GM12891 (cell line): ENCODE data around the gene NUB1.

ENCODE experiments used
- DNase-seq: peaks from one replicate; pipeline ENCODE4 v3.0.0; 2011; ENCODE audit warnings: low spot score; ENCODE audit not compliant: insufficient read length
- FAIRE-seq: peaks from 2 replicates; lab custom pipeline; 2011; peaks lifted over from hg19 to GRCh38; lab: Jason Lieb, UNC
- PAX5 ChIP-seq: IDR thresholded peaks from 2 replicates; pipeline ENCODE4 v1.6.1; 2011; ENCODE audit warnings: low read length, moderate library complexity, mild to moderate bottlenecking; ENCODE audit not compliant: insufficient read depth, severe bottlenecking
- POLR2A ChIP-seq: IDR thresholded peaks from 2 replicates; pipeline ENCODE4 v1.6.1; 2011; ENCODE audit warnings: low read depth, low read length, control low read depth
- POLR2AphosphoS5 ChIP-seq: IDR thresholded peaks from 2 replicates; pipeline ENCODE4 v1.6.1; 2011; ENCODE audit warnings: low read depth, low read length, control low read depth
- POU2F2 ChIP-seq: IDR thresholded peaks from 2 replicates; pipeline ENCODE4 v1.6.1; 2011; ENCODE audit warnings: low read depth, mild to moderate bottlenecking, control low read depth, low read length, moderate library complexity
- SPI1 ChIP-seq: IDR thresholded peaks from 2 replicates; pipeline ENCODE4 v1.6.1; 2011; ENCODE audit warnings: low read depth, low read length, control low read depth
- TAF1 ChIP-seq: IDR thresholded peaks from 2 replicates; pipeline ENCODE4 v1.6.1; 2011; ENCODE audit warnings: low read depth, low read length, control low read depth

The NUB1 gene

DNA sequence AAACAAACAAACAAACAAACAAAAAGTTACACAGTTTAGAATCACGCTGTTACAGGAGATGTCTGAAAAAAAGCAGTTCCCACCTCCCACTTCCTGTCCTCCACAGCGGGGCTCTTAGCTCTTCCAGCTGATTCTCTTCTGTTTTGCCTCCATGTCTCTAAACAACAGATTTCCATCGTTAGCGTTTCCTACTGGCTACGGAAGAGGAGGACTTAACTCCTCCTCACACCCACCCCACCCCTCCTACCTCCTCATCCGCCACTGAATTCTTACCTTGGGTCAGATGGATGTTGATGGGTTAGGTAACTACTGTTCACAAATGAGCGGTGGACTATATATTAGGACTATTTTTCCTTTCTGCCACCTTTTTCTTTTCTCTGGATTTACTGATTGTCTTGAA lies 36.8 kb upstream of the NUB1 start:
- no peak for DNase-seq
- TF ChIP-seq SPI1 (no peak), PAX5 (no peak), POU2F2 (no peak), TAF1 (no peak), POLR2A (no peak), POLR2AphosphoS5 (no peak)
- no peak for FAIRE-seq

DNA sequence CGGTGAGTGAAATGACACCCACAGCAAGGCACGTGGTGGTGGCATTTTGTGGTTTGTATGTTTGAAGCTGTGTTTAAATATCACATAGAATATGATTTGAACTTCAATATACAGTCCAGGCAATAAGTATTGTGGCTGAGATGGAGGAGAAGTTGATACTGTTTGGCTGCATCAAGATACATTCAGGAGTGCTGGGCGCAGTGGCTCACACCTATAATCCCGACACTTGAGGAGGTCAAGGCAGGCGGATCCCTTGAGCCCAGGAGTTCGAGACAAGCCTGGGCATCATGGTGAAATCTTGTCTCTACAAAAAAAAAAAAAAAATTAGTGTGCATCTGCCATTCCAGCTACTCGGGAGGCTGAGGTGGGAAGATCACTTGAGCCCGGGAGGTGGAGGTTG lies 35.2 kb upstream of the NUB1 start:
- no peak for TF ChIP-seq POLR2AphosphoS5
- no peak for TF ChIP-seq POU2F2
- FAIRE-seq (no peak), DNase-seq (no peak)

DNA sequence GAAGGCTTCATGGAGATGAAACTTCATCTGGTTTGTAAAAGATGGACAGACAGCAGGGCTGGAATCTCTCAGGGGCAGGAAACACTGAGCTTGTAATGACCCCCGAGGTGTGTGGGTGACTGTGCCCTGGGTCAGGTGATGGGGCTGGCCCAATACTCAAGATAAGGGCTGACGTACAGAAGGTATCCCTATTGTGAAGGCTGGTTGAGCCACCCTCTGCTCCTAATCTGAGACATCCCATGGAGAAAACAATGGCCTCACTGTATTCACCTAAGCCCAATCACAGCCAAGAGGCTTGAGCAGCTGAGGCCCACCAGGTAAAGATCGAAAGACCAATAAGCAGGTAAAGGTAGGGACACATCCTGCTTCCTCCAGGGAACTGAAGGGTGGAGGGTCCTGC lies 34.8 kb upstream of the NUB1 start:
- DNase-seq (no peak), FAIRE-seq (no peak)
- TF ChIP-seq POLR2AphosphoS5 (no peak), SPI1 (no peak), TAF1 (no peak), PAX5 (no peak), POU2F2 (no peak), POLR2A (no peak)

DNA sequence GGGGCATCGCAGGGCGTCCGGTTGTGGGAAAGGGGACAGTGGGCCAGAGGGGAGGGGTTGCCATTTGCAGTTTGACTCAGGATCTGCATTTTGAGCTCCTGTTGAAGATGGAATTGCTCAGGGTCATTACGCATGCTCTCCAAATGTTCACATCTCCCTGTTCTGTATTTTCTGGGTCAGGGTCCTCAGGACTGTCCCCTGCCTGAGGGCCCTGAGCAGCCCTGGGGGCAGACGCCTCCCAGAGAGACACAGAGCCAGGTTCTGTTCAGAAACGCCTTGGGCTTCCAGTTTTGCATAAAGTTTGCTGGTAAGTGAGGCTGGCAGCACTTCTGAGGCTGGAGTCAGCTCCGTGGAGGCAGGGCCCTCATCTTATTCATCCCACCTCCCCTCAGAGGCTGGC lies 34.1 kb upstream of the NUB1 start:
- DNase-seq (no peak), FAIRE-seq (no peak)
- no peak for TF ChIP-seq PAX5
- TF ChIP-seq POU2F2: no peak
- TF ChIP-seq POLR2AphosphoS5: no peak
- TF ChIP-seq TAF1: no peak
- TF ChIP-seq POLR2A: no peak
- TF ChIP-seq SPI1: no peak

DNA sequence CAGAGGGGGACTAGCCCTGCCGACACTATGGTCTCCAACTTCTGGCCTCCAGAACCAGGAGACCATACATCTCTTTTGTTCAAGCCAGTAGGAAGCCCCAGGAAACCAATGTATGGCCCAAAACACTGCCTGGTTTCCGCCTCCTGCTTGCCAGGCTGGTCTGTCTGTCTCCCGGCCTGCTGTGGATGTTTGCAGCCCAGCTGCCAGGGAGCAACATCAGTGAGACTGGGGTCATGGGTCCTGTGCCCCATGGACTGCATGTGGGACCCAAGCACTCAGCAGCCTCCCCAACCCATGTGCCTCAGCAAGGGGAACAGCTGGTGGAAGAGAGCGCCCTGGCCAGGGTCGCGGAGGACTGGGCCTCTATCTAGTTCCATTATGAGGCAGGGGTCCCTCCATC lies 33.4 kb upstream of the NUB1 start:
- TF ChIP-seq SPI1 (no peak), POU2F2 (no peak), POLR2A (no peak), POLR2AphosphoS5 (no peak), TAF1 (no peak), PAX5 (no peak)
- DNase-seq: no peak
- no peak for FAIRE-seq

DNA sequence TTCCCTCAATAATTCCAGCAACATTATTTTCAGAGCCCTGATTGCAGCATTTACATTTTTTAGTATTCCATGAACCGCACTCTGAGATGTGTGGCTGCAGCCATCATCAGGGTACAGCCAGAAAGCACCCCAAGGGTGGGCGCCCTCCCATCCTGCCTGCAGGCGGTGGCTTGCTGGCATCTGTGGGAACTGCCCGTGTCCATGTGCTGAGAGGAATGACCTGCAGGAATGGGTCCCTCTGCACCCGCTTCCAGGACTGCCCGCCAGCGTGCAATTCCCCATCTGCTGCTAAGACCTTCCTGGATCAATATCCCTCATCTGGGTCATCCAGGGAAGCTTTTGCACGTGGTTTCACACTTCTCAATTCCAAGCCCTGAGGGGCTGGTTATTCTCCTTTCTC lies 32.8 kb upstream of the NUB1 start:
- DNase-seq (no peak), FAIRE-seq (no peak)
- TF ChIP-seq POLR2A: no peak
- no peak for TF ChIP-seq TAF1
- TF ChIP-seq PAX5: no peak
- TF ChIP-seq POU2F2: no peak
- no peak for TF ChIP-seq POLR2AphosphoS5
- TF ChIP-seq SPI1: no peak

DNA sequence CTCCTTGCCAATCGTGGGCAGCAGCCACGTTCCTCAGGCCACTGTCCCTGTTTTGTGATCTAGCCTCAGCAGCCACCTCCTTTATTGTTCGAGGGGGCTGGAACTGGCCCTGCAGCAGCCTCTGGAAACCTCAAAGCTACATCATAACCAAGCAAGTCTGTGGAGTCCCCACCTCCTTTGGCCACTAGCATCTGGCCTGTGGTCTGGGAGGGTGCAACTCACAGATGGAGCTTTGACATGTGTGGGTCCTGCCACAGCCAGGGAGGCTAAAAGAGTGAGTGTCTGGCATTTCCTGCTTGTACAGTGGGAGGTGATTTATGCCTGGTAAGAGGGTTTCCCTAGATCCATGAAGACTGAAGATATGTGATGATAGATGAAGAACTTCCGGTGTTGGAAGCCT lies 32.3 kb upstream of the NUB1 start:
- FAIRE-seq (no peak), DNase-seq (no peak)
- TF ChIP-seq POLR2A (no peak), POLR2AphosphoS5 (no peak), PAX5 (no peak), SPI1 (no peak), TAF1 (no peak), POU2F2 (no peak)

DNA sequence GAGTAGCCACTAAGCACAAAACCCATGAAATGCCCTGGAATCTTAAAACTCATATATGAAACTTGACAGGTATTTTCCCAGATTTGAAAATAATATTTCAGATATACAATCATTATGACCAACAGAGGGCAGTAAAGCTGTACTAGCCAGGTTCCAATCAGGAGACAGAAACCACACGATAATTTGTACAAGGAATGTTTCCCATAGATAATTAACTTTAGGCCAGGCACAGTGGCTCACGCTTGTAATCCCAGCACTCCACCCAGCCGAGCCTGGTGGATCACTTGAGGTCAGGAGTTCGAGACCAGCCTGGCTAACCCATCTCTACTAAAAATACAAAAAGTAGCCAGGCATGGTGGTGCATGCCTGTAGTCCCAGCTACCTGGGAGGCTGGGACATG lies 31.0 kb upstream of the NUB1 start:
- DNase-seq (no peak), FAIRE-seq (no peak)
- TF ChIP-seq PAX5: no peak

DNA sequence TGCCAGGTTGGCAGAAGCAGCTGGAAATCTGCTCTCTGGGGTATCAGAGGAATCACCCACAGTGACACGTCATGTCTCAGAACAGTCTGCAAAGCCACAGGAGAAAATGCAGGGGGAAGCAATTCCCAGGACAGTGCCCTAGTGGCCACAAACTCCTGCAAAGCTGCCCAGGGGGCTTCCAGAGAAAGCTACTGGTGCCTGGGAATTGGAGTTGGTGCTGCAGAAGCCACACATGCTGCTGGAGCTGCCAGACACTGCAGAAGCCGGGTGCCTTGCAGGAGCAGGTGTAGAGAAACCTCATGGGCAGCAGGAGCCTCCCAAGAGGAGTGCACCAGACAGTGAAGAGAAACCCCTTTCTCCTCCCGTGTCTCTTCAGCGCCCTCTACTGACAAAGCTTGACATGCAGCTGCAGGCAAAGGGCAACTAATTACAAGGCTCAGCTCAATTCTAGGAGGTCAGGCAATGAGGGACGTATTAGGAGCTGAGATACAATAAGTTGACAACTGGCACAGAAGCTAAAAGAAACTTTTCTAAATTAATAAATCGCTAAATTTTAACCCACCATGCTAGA lies 30.2 kb upstream of the NUB1 start:
- FAIRE-seq: no peak
- TF ChIP-seq POLR2A: no peak
- TF ChIP-seq TAF1: no peak
- no peak for TF ChIP-seq PAX5
- no peak for TF ChIP-seq SPI1
- no peak for TF ChIP-seq POLR2AphosphoS5
- no peak for TF ChIP-seq POU2F2
- DNase-seq: no peak

DNA sequence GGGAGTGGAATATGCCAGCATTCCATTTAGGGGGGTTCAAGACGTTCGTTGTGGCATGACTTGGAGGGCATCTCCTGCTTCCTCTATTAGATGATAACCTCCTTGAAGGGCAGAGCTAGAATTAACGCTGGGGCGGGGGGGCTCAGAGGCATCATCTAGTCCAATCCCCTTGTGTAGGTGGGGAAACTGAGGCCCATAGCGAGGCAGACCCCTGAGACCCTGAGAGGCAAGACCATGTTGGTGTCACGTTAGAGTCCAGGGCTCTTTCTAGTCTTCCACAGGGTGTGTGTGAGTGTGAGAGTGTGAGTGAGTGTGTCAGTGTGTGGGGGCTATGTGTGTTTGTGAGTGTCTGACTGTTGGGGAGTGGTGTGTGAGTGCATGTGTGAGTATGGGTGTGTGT lies 29.3 kb upstream of the NUB1 start:
- no peak for DNase-seq
- TF ChIP-seq PAX5 (no peak), SPI1 (no peak), POU2F2 (no peak), POLR2A (no peak), TAF1 (no peak), POLR2AphosphoS5 (no peak)
- FAIRE-seq: no peak
